AG04449 (cell line): ENCODE results near the gene LIPK.

Source experiments
- CTCF ChIA-PET: fragments of 350-600 bp; formaldehyde crosslinking; extraction: SDS; loops from one replicate; lab custom pipeline; 2021; ENCODE audit warnings: antibody characterized with exemption; lab: Yijun Ruan, JAX
- POLR2A ChIA-PET: fragments of 400-600, 350-600 bp; formaldehyde crosslinking; extraction: SDS; loops from one replicate; lab custom pipeline; 2020; ENCODE audit warnings: antibody characterized with exemption, inconsistent platforms; lab: Yijun Ruan, JAX
- DNase-seq: peaks from one replicate; pipeline ENCODE4 v3.0.0-alpha.2; 2010; ENCODE audit warnings: low read depth, low spot score
- H3K4me3 ChIP-seq: 2 replicates; pipeline ENCODE4 v1.5.1; 2011; ENCODE audit warnings: low read depth, mild to moderate bottlenecking, control low read depth, low read length
- TF ChIP-seq, protein P1 (sequence below): IDR thresholded peaks from one replicate; pipeline ENCODE4 v1.5.1; 2011; ENCODE audit warnings: mild to moderate bottlenecking, moderate library complexity, low read length, control low read depth, inconsistent platforms; ENCODE audit not compliant: insufficient read depth; ENCODE audit errors: missing control alignments

LIPK gene

DNA sequence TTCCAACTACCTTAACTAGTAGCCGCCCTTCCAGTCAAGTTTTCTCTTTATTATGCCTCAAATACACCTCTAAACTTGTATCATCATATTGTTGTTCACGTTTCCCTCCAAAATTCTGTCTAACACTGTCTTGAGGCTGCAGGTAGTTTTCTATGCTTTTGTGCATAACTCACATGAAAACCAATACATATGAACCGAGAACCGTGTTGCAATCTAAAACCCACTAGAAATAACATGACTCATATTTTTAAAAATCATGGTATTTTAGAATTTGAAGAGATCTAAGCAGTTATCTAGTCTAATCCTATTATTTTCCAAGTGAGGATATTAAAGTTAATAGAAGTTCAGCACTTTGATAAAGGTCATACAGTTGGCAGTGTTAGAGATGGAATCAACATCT is 23.6 kb upstream of the LIPK start:
- ChIA-PET POLR2A (no interaction called here), CTCF (interaction anchor here (0.7 to 1.7 kb wide), 6 partner anchors 10 to 153 kb away, joined by 3 to 6 read pairs (median 4); no protein-coding TSS in a partner anchor)
- no peak overlapping the region for H3K4me3 ChIP-seq
- TF ChIP-seq, protein P1, sequence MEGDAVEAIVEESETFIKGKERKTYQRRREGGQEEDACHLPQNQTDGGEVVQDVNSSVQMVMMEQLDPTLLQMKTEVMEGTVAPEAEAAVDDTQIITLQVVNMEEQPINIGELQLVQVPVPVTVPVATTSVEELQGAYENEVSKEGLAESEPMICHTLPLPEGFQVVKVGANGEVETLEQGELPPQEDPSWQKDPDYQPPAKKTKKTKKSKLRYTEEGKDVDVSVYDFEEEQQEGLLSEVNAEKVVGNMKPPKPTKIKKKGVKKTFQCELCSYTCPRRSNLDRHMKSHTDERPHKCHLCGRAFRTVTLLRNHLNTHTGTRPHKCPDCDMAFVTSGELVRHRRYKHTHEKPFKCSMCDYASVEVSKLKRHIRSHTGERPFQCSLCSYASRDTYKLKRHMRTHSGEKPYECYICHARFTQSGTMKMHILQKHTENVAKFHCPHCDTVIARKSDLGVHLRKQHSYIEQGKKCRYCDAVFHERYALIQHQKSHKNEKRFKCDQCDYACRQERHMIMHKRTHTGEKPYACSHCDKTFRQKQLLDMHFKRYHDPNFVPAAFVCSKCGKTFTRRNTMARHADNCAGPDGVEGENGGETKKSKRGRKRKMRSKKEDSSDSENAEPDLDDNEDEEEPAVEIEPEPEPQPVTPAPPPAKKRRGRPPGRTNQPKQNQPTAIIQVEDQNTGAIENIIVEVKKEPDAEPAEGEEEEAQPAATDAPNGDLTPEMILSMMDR = no peak
- no peak for DNase-seq

DNA sequence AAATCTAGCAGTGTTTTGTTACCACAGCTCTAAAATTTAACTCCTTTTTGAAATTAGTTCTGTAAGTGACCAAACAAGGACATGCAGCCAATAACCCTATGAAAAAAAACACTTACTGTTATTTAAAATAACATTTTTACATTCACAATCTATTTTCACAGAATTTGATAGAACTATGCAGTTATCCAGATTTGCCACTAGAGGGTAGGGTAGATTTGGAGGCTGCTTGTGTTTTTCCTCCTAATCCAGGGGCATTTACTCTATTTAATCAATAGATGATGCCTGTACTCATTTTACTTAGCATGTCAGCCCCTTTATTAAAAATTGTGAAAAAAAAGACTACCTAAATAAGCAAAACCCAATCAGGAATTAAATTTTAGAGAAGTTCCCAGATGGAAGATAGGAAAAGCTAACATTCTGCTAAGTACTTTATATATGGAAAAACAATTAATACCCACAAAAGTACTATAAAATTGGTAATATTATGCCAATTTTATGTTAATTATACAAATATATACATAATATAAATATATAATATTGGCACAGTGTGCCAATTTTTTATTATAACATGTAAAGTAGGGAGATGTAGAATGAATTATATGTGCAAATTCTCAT is 18.1 kb upstream of the LIPK start:
- no peak for DNase-seq
- POLR2A ChIA-PET = no interaction called here
- CTCF ChIA-PET = interaction anchor here (0.7 to 6.6 kb wide), 55 partner anchors 9 to 531 kb away, joined by 3 to 57 read pairs (median 4); partner anchors contain the start of genes LIPK, LIPM and RNLS
- H3K4me3 ChIP-seq = no peak overlapping the region
- TF ChIP-seq, protein P1 = peak; percentile 55

GRCh38 chr10:88689366-88689765 is 16.7 kb upstream of the LIPK start:
- TF ChIP-seq, protein P1 = no peak
- CTCF ChIA-PET = interaction anchor here (1.3 to 6.6 kb wide), 11 partner anchors 10 to 147 kb away, joined by 4 to 57 read pairs (median 11); no protein-coding TSS in a partner anchor
- DNase-seq = no peak
- no peak overlapping the region for H3K4me3 ChIP-seq
- POLR2A ChIA-PET = no interaction called here

- ChIA-PET POLR2A (no interaction called here), CTCF (interaction anchor here (0.7 to 2.8 kb wide), 17 partner anchors 8 to 239 kb away, joined by 3 to 16 read pairs (median 4); partner anchors contain the start of gene RNLS)
- no peak for DNase-seq
- TF ChIP-seq, protein P1 = peak; percentile 13
- H3K4me3 ChIP-seq = no peak overlapping the region
These were observed 12.5 kb upstream of the LIPK start for GRCh38 chr10:88693392-88694020.

DNA sequence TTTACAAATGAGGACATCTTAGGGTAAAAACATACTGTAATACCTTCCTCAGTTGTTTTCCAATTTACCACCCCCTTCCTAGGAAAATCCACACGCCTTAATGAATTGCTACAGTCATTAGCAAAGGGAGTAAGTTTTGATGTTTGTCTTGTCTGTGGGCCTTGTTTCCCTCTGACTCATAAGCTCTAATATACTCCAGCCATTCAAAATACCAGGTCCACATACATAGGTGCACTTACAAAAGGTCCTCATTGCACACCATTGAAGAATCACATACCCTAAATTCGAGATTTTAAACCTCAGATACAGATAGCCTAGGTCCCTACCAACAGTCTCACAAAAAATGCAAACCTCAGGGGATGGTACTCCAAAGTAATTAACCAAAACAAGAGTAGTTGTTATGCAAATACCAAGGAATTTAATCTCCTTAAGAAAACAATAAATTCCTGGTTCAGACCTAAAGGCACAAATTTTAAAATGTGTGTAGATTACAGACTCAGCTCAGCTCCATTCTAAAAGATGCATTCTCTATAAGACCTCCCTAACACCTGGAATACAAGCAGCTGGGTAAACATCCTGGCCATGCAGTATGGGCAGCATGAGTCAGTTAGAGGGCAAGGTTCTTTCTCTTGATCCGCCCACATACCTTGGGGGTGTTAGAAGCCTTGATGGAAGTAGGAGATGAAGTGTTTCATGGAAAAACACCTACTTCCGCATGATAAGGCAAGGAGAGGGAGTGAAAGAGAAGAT is 3.0 kb upstream of the LIPK start:
- ChIA-PET CTCF (interaction anchor here (1.0 to 1.9 kb wide), 5 partner anchors 9 to 18 kb away, joined by 3 to 8 read pairs (median 3); no protein-coding TSS in a partner anchor), POLR2A (no interaction called here)
- TF ChIP-seq, protein P1 = no peak

More for the DNA sequence above, 3.0 kb upstream of the LIPK start:
- no peak overlapping the region for H3K4me3 ChIP-seq
- no peak for DNase-seq
